GM13977 (cell line): ENCODE measurements around the gene IL1B.

Experiments used
- DNase-seq: peaks from one replicate; pipeline ENCODE4 v3.0.0; 2012; ENCODE audit warnings: low spot score
- CTCF ChIP-seq: IDR thresholded peaks from 2 replicates; pipeline ENCODE4 v1.5.1; 2012; ENCODE audit warnings: mild to moderate bottlenecking, control low read depth; ENCODE audit not compliant: insufficient read depth; ENCODE audit errors: extremely low read depth, missing control alignments
- in situ Hi-C: fragments of 300-500 bp; cut with MboI; formaldehyde crosslinking; loops from one replicate; pipeline ENCODE4 v1.12.0; 2022; ENCODE audit warnings: low sequenced_read_pairs, low pct_unique_long_range_greater_than_20kb, mixed read lengths, inconsistent platforms; ENCODE audit not compliant: unreplicated experiment

Gene IL1B

GRCh38 chr2:112792419-112792818, 44.2 kb downstream of the IL1B start:
- in situ Hi-C loops = no loop called here
- TF ChIP-seq CTCF = no peak
- DNase-seq = no peak

DNA sequence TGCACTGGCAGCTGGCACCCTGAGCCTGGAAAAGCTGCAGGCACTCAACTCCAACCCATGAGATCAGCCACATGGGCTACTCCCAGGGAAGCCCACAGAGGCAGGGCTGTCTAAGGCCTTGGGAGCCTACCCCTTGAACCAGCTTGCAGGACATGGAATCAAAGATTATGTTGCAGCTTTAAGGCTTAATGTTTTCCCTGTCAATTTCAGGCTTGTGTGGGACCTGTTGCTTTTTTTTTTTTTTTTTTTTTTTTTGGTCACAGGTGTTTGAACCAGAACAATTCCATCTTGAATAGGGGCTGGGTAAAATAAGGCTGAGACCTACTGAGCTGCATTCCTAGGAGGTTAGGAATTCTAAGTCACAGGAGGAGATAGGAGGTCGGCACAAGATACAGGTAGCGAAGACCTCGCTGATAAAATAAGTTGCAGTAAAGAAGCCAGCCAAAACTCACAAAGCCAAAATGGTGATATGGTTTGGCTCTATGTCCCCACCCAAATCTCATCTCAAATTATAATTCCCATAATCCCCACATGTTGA, 44.8 kb downstream of the IL1B start:
- no peak for TF ChIP-seq CTCF
- in situ Hi-C loops = no loop called here

GRCh38 chr2:112791019-112791418, 45.6 kb downstream of the IL1B start:
- TF ChIP-seq CTCF = no peak
- no peak for DNase-seq
- in situ Hi-C loops = no loop called here

More for the DNA sequence above, 44.8 kb downstream of the IL1B start:
- no peak for DNase-seq

DNA sequence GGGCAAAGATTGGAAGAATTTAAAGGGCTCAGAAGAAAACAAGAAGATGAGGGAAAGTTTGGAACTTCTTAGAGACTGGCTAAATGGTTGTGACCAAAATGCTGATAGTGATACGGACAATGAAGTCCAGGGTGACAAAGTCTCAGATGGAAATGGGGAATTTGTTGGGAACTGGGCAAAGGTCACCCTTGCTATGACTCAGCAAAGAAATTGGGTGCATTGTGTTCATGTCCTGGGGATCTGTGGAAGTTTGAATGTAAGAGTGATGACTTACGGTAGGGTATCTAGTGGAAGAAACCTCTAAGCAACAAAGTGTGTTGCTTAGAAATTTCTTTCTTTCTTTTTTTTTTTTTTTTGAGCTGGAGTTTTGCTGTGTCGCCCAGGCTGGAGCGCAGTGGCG, 46.3 kb downstream of the IL1B start:
- no peak for TF ChIP-seq CTCF
- no peak for DNase-seq
- in situ Hi-C loops = no loop called here

DNA sequence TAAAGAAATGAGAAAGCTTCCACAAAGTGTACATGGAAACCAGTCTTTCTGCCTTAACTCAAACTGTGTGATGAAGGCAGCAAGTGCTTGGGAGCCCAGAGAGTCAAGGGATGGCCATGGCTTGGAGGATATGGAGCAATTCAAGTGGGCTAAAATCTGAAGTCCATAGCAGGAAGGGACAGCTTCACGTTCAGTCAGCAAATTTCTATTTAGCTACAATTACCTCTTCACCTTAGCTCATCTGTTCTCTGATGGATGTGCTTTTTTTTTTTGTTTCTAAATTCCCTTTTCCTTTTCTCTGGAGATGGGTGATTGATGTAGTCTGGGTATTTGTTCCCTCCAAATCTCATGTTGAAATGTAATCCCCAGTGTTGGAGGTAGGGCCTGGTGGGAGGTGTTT, 47.4 kb downstream of the IL1B start:
- no peak for TF ChIP-seq CTCF
- in situ Hi-C loops = no loop called here

GRCh38 chr2:112788653-112789052, 47.9 kb downstream of the IL1B start:
- no peak for TF ChIP-seq CTCF
- in situ Hi-C loops = no loop called here
- no peak for DNase-seq

More for the DNA sequence above, 47.4 kb downstream of the IL1B start:
- no peak for DNase-seq
